HuH-7 (cell line): ENCODE measurements around the gene PPP2R2C.

Experiments used
- DNase-seq: peaks from one replicate; pipeline ENCODE4 v3.0.0; 2011; ENCODE audit warnings: low spot score

Gene PPP2R2C

DNA sequence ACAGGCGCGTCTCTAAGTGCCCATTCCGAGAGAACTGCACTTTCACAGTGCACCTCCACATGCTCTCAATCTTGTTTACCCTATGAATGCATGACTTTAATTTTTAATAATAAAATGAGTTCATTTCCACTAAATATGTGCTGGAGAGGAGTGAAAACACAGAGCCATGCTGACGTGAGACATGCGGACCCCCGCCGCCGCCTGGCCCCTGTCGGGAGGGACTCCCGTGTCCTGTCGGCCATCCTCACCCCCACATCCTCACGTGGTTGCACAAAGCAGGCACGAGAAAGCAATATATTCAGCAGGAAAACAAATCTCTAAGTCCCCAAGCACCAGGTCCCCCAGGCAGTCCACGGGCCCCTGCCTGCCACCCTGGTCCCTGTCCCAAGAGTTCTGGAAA lies 23.1 kb downstream of the PPP2R2C start:
- no peak for DNase-seq

DNA sequence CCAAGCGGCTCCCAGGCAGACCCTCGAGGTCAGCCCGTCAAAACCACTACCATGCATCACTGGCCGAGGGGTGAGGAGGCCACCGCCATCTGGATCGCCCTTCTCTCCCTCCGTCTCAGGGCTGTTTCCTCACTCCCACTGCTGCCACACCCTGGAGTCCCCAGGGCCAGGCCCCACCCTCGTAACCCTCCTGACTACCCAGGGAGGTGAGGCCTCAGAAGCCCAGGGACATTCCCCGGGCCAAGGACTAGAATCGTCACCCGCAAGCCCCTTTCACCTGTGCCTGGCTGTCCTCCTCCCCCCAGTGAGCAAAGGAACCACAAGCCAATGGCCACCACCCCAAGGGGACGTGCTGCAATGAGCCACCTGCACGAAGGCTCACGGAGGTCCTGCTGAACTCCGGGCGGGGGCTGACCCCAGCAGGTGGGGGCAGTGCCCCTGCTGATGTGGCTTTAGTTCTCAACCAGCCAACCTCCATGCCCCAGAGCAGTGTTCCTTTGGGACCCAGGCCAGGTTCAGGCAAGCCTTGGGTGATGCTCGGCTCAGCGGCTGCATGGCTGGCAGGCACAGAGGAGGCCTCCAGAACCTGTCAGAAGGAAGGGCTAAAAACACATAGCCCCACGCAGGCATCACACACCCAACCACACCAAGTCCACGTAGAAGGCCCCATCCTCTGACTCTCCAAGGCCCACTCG lies 23.8 kb downstream of the PPP2R2C start:
- DNase-seq, result no peak

DNA sequence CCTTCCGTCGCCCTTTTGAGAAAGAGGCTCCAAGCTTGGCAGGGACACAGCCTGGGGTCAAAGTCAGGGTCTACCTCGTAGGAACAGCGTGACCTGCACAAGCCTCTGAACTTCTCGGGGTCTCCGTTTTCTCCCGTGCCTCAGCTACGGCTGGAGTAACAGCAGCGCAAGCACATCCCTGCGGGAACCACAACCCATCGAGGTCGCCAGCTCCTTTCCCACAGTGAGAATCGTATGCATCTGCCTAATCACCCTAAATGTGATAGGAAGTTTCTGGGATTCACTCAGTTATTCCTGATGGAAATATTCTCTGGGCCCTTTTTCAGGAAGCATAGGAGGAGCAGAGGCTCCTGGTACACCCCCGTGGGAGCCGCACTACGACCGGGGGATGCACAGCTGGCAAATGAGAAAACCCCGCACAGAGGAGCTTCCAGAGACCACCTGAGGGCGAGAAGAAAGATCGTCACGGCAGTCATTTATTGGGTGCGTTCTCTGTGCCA lies 24.7 kb downstream of the PPP2R2C start:
- no peak for DNase-seq

DNA sequence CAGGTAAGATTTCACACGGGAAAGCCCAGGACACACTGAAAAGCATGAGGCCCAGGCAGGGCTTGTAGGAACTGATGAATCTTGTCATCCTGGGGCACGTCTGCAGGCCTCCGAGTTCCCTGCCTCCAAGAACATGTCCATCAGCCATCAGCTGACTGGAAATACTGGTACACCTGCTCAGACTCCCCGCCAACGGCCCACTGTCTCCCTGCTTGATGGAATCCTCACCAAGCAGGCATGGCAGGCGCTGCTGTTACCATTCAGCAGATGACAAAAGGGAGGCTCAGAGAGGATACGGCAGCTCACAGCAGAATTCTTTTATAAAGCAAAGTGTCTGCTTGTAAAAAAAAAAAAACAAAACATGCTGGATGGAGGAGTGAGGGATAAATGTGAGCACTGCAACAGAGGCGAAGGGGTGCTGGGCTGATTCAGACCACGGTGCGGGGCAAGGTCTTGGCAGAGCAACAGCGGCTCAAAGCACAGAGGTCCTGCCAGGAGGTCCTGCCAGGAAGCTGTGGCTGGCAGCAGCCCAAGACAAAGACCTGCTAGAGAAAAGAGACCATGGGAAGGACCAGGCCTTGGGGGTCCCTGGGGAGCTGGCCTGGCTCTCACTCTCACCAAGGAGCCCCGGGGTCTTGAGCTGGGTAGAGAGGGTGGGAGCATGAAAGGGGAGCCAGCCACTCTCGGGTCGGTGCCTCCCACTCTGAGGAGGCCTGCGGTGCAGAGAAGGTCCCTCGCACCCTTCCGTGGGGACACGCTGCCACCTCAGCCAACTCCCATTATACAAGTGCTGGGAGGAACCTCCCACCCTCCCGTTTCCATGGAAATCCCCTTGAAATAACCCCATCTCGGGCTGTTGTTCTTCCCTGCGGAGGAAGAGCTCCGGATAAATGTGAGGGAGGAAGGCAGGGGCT lies 25.6 kb downstream of the PPP2R2C start:
- no peak for DNase-seq

DNA sequence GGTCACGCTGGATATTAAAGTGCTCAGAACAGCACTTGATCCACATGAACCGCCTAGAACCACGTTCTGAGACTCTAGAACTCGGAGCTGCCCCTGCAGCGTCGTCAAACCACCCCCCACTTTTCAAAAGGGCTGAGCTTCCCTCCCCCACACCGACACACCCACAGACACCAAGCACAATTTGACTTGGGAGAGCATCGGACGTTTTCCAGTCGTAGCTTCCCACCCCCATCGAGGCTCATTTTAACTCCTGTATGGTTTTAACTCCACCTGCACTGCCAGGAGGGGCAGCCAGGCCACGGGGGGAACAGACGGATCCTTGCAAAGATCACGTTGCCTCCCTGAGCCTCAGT lies 26.3 kb downstream of the PPP2R2C start:
- DNase-seq, result no peak

DNA sequence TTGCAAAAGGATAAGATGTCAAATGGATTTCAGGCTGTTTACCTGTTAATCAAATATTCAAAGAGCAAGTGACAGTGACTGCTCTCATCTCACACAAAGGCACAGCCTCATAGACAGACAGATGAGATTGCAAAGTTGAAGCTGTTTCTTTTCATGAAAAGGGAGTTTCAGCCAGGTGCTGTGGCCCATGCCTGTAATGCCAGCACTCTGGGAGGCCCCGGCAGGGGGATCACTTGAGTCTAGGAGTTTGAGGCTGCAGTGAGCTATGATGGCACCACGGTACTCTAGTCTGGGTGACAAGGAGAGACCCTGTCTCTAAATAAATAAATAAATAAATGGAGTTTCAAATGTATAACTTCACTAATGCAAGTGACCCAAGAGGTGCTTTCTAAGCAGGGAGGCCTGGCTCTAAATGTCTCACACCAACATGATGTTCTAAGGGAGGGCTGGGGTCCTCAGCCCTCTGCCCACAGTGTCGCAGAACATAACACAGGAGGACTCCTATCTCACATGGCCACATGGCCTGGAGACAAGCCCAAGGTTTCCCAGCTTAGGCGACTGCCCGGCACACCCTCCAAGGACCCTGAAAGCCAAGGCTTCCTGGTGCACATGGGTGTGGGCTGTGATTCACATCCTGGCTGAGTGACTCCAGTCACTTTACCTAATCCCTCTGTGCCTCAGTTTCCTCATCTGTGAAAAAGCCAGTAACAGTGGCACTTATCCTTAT lies 26.8 kb downstream of the PPP2R2C start:
- no peak for DNase-seq

DNA sequence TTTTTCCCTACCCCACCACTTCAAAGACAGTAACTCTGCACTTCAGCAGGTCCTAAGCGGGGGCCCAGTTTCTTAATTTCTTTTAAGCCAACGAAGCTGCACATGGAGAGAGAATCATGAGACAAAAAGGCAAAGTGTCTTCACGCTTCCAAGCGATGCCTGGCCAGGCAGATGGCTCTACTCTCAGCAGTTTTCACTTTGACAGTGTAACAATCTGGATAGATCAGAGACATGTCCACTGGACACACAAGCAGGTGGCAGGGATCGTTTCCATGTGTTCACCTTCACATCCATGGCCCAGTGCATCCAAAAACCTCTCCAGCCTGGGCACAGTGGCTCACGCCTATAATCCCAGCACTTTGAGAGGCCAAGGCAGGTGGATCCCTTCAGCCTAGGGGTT lies 27.8 kb downstream of the PPP2R2C start:
- DNase-seq, result no peak

DNA sequence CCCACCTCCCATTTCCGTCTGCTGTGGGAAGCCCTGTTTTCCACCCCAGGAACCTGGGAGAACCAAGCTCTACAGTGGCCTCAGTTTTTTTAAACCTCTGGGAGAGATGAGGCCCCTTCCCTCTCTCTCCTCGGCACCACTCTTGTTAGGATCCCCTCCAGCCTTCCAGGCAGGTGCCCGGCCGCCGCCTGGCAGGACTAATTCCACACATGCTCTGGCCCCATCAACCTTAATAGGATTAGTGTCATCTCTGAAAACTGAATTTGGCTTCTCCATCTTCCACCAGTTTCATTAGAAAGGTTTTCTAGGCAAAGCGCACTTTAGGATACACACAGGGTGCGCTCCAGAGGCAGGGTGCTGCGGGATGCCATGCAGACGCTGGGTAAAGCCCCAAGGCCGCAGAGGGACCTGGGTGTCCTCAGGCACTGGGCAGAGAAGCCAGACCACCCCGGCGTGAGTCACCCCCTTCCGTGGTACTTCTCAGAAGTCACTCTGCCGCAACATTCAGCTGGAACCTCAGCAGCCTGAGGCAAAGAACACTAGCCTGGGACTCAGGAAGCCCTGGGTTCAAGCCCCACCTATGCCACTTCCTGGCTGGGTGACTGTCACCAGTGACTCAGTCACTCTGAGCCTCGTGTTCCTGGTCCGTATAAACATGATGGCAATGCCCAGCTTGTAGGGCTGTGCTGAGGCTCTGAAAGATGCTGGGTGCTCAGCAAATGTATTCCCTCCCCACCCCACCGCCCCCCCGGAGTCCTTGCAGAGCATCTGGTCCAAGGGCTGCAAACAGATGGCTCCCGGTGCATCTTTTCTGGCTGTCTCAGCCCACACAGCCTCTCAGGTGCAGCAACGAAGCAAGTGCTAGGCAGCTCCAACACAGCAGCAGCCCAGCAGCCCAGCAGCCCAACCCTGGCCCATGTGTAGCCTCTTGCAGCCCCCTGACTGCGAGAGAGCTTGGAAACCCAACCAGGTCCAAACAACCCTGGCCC lies 29.1 kb downstream of the PPP2R2C start:
- no peak for DNase-seq

DNA sequence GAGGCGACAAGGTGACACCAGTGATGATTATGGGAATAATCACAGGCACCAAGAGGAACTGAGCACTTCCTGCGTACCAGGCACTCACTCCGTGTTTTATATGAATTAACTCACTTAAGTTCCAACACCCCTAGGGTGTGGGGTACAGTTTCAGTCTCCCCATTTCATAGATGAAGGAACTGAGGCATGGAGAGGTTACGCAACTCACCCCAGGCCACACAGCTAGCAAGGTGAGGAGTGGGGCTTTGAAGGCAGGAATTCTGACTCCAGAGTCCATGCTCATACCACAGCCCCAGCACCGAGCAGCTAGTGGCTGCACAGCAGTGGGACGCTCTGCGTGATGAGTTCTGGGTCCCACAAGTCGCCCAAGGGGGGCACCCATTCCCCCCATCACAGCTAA lies 29.9 kb downstream of the PPP2R2C start:
- no peak for DNase-seq

DNA sequence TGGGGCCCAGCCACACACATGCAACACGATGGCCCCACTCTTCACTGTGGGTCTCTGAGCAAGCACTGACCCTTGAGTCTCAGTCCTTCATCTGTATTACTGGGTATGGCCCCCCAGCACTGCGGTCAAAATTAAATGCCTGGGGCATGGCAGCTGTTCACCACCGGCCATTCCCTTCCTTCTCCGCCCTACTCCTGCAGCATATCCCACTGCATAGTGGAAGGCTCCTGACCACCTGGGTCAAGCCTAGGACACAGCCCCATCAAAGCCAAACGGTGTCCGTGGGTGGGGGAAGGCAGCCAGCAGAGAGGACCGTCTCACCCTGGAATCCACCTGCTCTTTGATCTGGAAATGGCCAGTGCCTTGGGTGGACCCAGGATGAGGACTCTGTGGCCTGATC lies 30.7 kb downstream of the PPP2R2C start:
- DNase-seq, result no peak

DNA sequence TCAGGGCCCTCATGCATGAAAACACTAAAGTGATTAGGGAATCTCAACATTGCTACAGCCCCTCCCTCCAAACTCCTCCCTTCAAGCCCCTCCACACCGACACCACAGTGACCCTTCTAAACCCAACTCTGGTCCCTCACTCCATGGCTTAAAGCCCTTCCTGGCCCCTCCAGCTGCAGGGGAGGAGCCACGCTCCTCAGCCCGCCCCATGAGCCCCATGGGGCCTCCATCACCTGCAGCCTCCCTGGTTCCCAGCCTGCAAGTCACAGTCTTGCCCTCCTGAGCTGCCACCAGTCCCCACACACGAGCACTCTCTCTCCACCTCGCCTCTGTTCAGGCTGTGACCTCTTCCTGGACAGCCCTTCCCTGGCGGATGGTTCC lies 31.2 kb downstream of the PPP2R2C start:
- no peak for DNase-seq

DNA sequence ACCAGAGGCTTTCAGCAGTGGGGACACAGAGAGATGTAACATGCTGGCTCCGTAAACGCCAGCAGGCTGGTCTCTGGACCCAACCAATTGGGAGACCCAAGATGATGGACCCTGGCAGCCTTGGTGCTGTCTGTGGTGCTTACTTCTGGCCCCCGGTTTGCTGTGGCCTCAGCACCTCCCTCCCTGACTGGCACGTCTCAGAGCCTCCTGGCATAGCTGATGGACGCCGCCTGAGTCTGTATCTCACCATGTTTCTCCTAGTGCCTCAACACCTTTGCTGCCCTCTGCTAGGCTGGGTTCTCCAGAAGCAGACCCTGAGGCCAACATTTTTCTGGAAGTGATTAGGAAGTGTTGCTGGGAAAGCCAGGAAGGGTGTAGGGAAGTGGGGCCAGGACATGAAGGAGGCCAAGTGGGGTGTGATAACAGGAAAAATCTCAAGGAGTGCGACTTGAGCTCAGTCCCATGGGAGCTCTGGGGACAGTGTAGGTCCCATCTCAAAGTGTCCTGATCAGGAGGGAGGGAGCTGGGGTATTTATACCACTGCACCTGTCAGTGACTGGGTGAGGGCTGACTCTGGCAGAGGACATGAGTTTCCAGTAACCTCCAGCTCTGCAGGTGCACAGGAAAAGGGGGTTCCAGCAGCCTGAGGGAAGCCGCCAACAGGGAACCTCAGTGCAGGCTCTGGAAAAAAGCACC lies 31.8 kb downstream of the PPP2R2C start:
- DNase-seq, result no peak

DNA sequence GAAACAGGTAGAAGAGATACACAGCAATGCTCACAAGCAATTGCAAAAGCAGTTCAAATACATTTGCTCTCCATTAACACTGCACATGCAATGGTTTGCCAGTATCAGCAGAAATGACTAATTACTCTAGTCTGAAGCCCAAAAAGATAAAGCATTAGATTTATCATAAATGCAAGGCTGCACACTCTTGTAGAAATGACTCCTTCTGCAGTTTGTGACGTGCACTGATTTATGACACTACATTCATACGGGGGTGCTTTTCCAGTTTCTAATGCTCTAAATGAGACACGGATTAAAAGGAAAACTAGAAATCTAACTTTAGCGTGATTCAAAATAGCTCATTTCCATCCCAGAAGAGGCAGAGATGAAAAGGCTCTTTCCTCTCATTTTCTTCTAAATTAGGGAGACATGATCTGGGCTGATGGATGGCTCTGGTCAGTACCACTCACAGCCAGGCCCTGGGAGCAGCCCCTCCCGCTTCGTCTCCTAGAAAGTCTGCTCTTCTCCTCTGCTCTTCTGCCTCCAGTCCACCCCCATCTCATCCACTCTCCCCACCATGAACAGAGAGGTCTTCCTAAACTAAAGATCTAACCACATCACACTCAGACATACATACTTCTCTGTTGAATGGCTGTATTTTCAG lies 33.2 kb downstream of the PPP2R2C start:
- no peak for DNase-seq

DNA sequence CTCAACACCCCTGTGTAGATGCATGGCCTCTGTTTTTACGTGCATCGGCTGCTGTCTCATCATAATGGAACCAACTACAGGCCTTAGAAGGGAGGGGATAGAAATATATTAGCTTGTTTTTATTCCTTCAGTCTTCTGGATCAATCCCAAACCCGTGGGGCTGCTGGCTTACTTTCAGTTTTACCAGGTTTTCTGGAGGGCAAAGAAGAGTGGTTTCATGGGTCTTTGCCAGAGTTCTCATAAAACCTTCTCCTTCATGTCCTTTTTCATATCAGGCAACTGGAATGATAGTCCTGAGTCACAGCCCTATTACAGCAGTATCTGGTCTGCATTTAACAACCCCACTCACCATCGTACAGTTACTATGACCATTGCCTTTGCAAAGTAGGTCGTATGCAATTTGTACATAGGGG lies 34.6 kb downstream of the PPP2R2C start:
- no peak for DNase-seq

DNA sequence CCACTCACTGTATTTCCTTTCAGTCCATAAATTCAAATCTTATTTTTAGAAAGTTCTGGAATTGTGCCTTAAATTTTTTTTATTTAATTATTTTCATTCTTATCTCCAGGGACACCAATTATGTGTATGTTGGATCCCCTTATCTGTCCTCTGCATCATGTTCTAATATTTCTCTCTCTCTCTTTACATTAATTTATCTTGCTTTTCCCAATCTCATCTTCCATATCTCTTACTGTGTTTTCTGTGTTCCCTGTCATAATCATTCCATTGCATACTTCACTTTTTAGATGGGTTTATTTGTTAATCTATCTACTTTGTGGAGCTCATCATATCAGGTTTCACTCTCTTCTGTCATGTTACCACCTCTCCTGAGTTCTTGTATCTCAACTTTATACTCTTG lies 37.4 kb downstream of the PPP2R2C start:
- no peak for DNase-seq

DNA sequence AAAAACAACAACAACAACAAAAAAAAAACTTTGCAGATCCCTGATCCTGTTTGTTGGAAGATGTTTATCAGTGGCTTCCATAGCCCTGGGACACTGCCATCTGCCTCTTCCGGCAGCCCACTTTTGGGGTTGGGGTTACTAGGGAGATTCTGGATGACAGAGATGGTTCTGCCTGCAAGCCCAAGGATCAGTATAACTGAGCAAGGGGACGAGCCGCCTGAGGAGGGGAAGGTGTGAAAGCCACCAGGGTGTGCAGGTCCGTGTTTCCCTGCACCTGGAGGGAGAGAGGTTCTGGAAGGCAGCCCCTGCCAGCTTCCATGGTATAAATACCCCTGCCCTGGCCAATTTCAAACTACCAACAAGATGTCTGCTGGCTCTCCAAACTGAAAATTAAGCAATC lies 41.5 kb downstream of the PPP2R2C start:
- DNase-seq, result no peak

DNA sequence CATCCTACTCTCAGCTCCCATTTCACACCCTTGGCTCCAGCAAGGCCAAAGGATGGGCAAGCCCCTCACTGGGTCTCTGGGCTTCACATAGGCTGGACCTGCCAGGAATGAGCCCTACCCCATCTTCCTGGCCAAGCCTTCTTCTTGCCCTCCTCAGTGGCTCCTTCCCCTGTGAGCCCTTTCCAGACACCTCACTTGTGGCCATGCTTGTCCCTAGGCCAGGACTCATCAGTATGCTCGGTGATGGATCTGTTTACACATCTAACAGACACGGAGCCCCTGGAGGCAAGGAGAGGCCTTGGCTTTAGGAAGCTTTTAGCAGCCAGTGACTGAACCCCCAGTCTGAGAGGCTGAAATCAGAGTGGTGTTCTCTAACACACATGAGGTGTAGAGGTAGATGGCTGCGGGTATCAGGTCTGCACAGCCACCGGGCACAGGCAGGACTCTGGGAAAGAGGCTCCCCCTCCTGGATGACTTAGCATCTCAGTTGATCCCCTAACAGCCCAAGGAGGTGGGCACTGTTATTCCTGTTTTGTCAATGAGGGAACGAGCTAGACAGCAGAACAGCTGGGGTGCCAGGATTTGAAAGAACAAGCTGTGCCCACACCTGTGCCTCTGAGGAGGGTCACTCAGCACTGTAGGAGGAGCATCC lies 44.8 kb downstream of the PPP2R2C start:
- no peak for DNase-seq

DNA sequence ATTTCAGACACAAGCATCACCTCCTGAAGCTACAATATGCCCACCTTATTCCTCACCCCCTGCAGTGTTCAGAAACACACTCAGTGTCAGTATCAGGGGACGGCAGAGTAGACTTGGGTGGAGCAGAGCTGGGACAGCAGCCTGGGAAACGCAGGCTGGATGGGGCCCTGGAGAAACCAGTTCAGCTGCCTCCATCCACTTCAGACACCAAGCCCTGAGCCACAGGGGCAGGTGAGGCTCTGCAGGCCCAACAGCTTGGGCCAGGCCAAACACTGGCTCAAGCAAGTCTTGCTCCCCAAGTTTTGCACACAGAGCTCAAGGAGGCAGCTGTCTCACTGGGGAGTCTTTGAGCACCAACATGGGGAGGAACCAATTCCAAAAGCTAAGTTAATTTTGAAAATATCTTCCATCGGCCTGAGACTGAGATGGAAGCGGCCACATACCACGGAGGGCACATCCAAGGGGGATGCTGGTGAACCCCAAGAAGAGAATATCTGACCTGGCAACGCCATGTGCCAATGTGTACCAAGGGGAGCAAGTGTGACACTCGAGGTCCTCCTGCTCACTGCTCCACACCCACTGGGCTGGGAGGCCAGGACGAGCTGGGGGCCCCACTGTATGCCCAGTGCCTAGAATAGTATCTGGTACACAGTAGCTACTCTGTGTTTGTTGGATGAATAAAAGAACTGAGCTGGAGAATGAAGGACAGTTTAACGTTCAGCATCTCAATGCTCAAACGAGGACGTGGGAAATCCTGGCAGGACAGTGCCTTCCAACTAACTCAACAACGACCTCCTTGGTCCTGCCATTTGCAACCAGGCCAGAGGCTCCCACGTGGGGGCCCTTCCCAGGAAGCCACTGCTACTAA lies 45.6 kb downstream of the PPP2R2C start:
- no peak for DNase-seq

DNA sequence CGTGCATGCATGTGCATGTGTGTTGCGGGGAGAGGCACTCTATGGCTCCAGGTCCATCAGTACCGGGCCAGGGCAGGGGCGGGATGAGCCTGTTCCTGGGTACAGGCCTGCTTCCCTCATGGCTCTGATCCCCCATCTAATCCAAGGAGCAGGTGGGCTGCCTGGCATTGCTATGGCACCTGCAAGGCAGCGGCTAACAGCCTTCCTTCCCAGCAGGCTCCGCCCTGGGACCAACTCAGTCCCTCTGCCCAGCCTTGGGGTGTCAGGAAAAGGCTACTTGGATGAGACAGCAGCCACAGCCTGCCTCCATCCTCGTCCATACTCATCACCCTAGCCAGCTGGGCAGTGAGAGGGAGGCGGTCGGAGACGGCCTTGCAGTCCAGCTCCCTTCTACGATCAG lies 46.5 kb downstream of the PPP2R2C start:
- DNase-seq, result no peak
